ACC112 (cell line): ENCODE measurements around the gene RARB.

Source experiments
- H2AFZ ChIP-seq: fragments of 200-600 bp; sonication (generic); one replicate; pipeline ENCODE4 v1.6.0; 2017; ENCODE audit warnings: antibody characterized with exemption, low read length; ENCODE audit not compliant: unreplicated experiment
- H3K27ac ChIP-seq: fragments of 200-600 bp; sonication (generic); 2 replicates; pipeline ENCODE4 v1.5.1; 2014; ENCODE audit warnings: low read depth, mild to moderate bottlenecking, antibody characterized with exemption, low read length, moderate library complexity
- H3K27me3 ChIP-seq: fragments of 200-600 bp; sonication (generic); 2 replicates; pipeline ENCODE4 v1.6.1; 2014; ENCODE audit warnings: mild to moderate bottlenecking, antibody characterized with exemption, low read length, moderate library complexity, mixed read lengths; ENCODE audit not compliant: insufficient read depth
- H3K36me3 ChIP-seq: fragments of 200-600 bp; sonication (generic); 2 replicates; pipeline ENCODE4 v1.6.1; 2016; ENCODE audit warnings: mild to moderate bottlenecking, antibody characterized with exemption, low read length, moderate library complexity, mixed read lengths; ENCODE audit not compliant: insufficient read depth
- H3K4me1 ChIP-seq: fragments of 200-600 bp; sonication (generic); one replicate; pipeline ENCODE4 v1.6.1; 2016; ENCODE audit warnings: low read length, mixed read lengths; ENCODE audit not compliant: insufficient read depth, unreplicated experiment, control insufficient read depth
- H3K4me3 ChIP-seq: fragments of 200-600 bp; sonication (generic); 2 replicates; pipeline ENCODE4 v1.5.1; 2014; ENCODE audit warnings: mild to moderate bottlenecking, low read depth, low read length
- H3K79me2 ChIP-seq: fragments of 200-600 bp; sonication (generic); one replicate; pipeline ENCODE4 v1.6.0; 2016; ENCODE audit warnings: low read length; ENCODE audit not compliant: control insufficient read depth, unreplicated experiment, insufficient read depth

RARB gene

GRCh38 chr3:25483456-25483855, 55.4 kb downstream of the RARB start:
- H3K27ac ChIP-seq = no peak overlapping the region
- H3K4me1 ChIP-seq = peaks cover 14% of the 10 kb centered on the region
- peak overlapping the region; percentile 15 for H2AFZ ChIP-seq
- no peaks in the 10 kb centered on the region for H3K27me3 ChIP-seq
- no peak overlapping the region for H3K4me3 ChIP-seq
- no peaks in the 10 kb centered on the region for H3K36me3 ChIP-seq
- no peaks in the 10 kb centered on the region for H3K79me2 ChIP-seq

DNA sequence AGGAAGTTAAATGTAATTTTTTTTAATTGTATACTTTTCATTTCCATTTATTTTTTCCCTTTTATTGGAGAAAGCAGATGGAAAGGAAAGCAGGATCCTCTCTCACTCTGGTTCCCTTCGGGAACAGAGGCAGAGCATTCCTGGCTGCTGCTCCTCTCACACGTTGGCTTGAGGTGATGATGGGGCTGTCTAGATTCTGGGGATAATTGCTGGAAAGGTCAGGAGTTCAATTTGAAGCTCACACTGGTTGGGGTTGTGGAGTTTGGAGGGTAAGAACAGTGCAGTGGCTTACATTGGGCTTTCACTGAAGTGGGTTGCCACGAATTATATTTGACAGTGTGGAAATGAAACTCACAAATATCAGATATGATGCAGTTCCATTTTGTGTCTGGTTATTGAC, 57.6 kb downstream of the RARB start:
- Histone ChIP-seq H2AFZ (peak overlapping the region; percentile 62), H3K79me2 (no peaks in the 10 kb centered on the region), H3K27me3 (no peaks in the 10 kb centered on the region), H3K4me3 (no peak overlapping the region), H3K36me3 (no peaks in the 10 kb centered on the region), H3K4me1 (peaks cover 14% of the 10 kb centered on the region), H3K27ac (no peak overlapping the region)

DNA sequence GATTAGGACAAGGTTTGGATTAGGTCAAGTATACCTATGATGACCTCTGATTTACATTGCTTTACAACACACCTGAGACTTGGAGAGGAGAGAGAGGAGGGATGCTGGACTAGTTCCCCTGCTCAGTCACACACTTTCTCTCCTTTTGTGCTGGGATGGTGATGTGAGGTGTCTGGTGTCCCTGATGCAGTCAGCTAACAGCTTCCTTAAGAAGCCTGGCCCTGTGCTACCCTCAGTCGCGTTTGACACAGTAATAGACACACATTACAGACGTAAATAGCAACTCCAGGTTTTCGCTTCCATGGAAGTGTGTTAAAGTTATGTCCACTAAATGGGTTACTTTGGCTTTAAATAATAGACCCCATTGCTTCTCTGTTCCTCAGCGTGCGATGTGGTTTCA, 58.9 kb downstream of the RARB start:
- Histone ChIP-seq H2AFZ (no peak overlapping the region), H3K27me3 (no peaks in the 10 kb centered on the region), H3K4me3 (no peak overlapping the region), H3K36me3 (no peaks in the 10 kb centered on the region), H3K27ac (no peak overlapping the region), H3K79me2 (no peaks in the 10 kb centered on the region), H3K4me1 (peaks cover 12% of the 10 kb centered on the region)

- no peak overlapping the region for H3K4me3 ChIP-seq
- H3K27ac ChIP-seq = no peak overlapping the region
- no peak overlapping the region for H2AFZ ChIP-seq
- H3K36me3 ChIP-seq = no peaks in the 10 kb centered on the region
- H3K27me3 ChIP-seq = no peaks in the 10 kb centered on the region
- no peaks in the 10 kb centered on the region for H3K79me2 ChIP-seq
- peaks cover 29% of the 10 kb centered on the region for H3K4me1 ChIP-seq
These were observed 62.0 kb downstream of the RARB start for GRCh38 chr3:25489858-25490593.

DNA sequence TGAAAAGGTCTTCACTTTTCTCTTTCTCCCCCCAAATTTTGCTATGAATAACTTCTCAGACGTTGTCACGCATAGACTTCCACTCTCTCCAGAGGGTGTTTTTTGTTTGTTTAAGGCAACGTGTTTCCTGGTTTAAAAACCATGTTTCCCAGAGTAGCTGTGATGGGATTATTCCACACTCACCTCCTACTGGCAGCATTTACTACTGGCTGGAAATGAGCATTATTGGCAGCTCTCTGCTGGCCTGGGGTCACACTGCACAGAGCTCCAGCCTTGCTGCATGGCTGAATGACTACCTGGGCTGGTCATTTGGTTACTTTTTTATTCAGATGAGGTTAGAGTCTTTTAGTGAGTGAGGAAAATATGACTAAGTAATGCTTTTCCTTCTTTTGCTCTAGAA, 65.2 kb downstream of the RARB start:
- Histone ChIP-seq H3K36me3 (no peaks in the 10 kb centered on the region), H3K4me1 (peaks cover 34% of the 10 kb centered on the region), H3K4me3 (peak overlapping the region; percentile 37), H3K79me2 (no peaks in the 10 kb centered on the region), H3K27me3 (no peaks in the 10 kb centered on the region), H2AFZ (peak overlapping the region; percentile 32), H3K27ac (peak overlapping the region; percentile 99)

- Histone ChIP-seq H3K27me3 (no peaks in the 10 kb centered on the region), H3K4me3 (peak overlapping the region; percentile 37; the same call in 1 of the 2 replicates), H3K4me1 (peaks cover 34% of the 10 kb centered on the region)
These were observed 65.7 kb downstream of the RARB start for GRCh38 chr3:25493786-25494185.

GRCh38 chr3:25495304-25495703, 67.2 kb downstream of the RARB start:
- Histone ChIP-seq H3K4me1 (peaks cover 34% of the 10 kb centered on the region), H3K79me2 (no peaks in the 10 kb centered on the region), H3K27me3 (no peaks in the 10 kb centered on the region), H3K27ac (peak overlapping the region; percentile 99), H3K4me3 (no peak overlapping the region), H2AFZ (no peak overlapping the region), H3K36me3 (no peaks in the 10 kb centered on the region)

More at GRCh38 chr3:25493786-25494185, 65.7 kb downstream of the RARB start:
- H2AFZ ChIP-seq = peak overlapping the region; percentile 32
- H3K27ac ChIP-seq = peak overlapping the region; percentile 99
- no peaks in the 10 kb centered on the region for H3K79me2 ChIP-seq
- H3K36me3 ChIP-seq = no peaks in the 10 kb centered on the region

DNA sequence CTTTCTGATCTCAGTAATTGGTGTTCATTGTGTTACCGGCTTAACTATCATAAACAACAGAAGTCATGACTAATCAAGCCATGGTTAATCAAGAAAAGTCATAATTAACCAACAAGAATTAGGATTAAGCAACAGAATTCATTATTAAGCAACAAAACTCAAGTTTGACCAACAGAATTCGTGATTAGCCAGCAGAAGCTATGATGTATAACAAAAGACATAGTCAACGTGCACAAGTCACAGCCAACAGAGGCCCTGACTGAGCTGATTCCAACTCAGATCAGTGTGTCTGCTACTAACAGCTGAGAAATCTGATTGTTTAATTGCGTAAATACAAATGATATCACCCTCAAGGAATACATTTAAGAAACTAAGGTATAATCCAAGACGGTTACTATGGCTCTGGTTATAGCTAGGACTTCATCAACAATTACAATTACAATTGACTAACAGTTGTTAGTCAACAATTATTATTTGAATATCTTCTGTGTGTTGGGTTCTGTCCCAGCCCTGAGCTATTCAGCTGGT, 67.7 kb downstream of the RARB start:
- H3K36me3 ChIP-seq = no peaks in the 10 kb centered on the region
- no peaks in the 10 kb centered on the region for H3K27me3 ChIP-seq
- peaks cover 34% of the 10 kb centered on the region for H3K4me1 ChIP-seq
- no peak overlapping the region for H2AFZ ChIP-seq
- peak overlapping the region; percentile 99; the same call in 1 of the 2 replicates for H3K27ac ChIP-seq
- H3K79me2 ChIP-seq = no peaks in the 10 kb centered on the region
- H3K4me3 ChIP-seq = no peak overlapping the region

DNA sequence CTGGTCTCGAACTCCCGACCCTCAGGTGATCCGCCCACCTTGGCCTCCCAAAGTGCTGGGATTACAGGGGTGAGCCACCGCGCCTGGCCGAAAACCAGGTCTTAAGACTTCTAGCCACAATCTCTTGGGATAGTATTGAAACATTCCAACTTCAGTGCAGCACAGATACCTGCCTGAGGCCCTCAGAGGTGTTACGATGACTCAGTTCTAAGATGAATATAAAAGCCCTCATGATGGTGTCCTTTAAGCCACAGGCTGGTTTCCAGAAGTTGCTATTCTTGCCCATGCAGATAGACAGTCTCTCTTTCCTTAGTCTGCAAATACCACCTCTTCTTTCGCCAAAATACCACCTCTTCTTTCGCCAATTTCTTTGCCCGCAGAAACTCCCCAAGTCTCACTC, 69.0 kb downstream of the RARB start:
- Histone ChIP-seq H2AFZ (no peak overlapping the region), H3K4me1 (peaks cover 32% of the 10 kb centered on the region), H3K27ac (no peak overlapping the region), H3K36me3 (no peaks in the 10 kb centered on the region), H3K4me3 (no peak overlapping the region), H3K27me3 (no peaks in the 10 kb centered on the region), H3K79me2 (no peaks in the 10 kb centered on the region)

DNA sequence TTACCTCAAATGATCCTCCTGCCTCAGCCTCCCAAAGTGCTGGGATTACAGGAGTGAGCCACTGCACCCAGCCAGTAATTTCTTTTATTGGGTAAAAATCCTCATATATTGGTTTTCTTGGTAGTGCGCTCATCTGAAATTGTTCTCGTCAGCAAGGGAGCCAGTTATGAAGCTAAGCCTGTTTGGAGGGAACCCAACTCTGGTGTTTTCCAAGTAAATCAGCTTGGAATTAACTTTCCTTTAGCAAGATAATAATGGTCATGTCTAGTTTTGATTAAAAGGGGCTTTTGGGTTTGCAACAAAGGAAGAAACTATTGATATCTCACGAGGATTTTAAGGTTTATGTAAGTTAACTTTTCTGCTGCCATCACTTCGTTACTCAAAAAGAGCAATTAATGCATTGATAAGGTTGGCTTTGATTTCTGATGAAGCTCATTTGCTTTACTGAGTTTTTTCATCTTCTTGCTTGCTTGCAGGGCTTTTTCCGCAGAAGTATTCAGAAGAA, 72.7 kb downstream of the RARB start:
- Histone ChIP-seq H3K36me3 (no peaks in the 10 kb centered on the region), H3K4me3 (no peak overlapping the region), H3K4me1 (peaks cover 9% of the 10 kb centered on the region), H2AFZ (no peak overlapping the region), H3K27ac (no peak overlapping the region), H3K27me3 (no peaks in the 10 kb centered on the region), H3K79me2 (no peaks in the 10 kb centered on the region)

- no peaks in the 10 kb centered on the region for H3K79me2 ChIP-seq
- peaks cover 9% of the 10 kb centered on the region for H3K4me1 ChIP-seq
- no peaks in the 10 kb centered on the region for H3K36me3 ChIP-seq
- H3K4me3 ChIP-seq = no peak overlapping the region
- H3K27ac ChIP-seq = no peak overlapping the region
- H3K27me3 ChIP-seq = no peaks in the 10 kb centered on the region
- H2AFZ ChIP-seq = no peak overlapping the region
These were observed 74.2 kb downstream of the RARB start for GRCh38 chr3:25502233-25502632.
